COLO668 (cell line): ENCODE measurements around the gene TRAPPC10.

Experiments used
- DNase-seq: peaks from one replicate; lab custom pipeline; 2025; ENCODE audit not compliant: unreplicated experiment; lab: John Stamatoyannopoulos, UW

Gene TRAPPC10

GRCh38 chr21:44065428-44065827, 53.3 kb downstream of the TRAPPC10 start:
- DNase-seq: no peak

GRCh38 chr21:44066116-44066515, 54.0 kb downstream of the TRAPPC10 start:
- DNase-seq: no peak

- DNase-seq: no peak
These were observed 55.1 kb downstream of the TRAPPC10 start for GRCh38 chr21:44067011-44067839.

- DNase-seq: no peak
These were observed 58.3 kb downstream of the TRAPPC10 start for GRCh38 chr21:44070391-44070790.

GRCh38 chr21:44071359-44072104, 59.4 kb downstream of the TRAPPC10 start:
- no peak for DNase-seq

GRCh38 chr21:44072111-44072510, 60.0 kb downstream of the TRAPPC10 start:
- DNase-seq: no peak

- no peak for DNase-seq
These were observed 62.3 kb downstream of the TRAPPC10 start for GRCh38 chr21:44074315-44074958.

- DNase-seq: no peak
These were observed 64.2 kb downstream of the TRAPPC10 start for GRCh38 chr21:44076316-44076715.

GRCh38 chr21:44078411-44078981, 66.4 kb downstream of the TRAPPC10 start:
- DNase-seq: no peak

- DNase-seq: no peak
These were observed 67.3 kb downstream of the TRAPPC10 start for GRCh38 chr21:44079446-44079845.

GRCh38 chr21:44079846-44080245, 67.7 kb downstream of the TRAPPC10 start:
- DNase-seq: no peak

- no peak for DNase-seq
These were observed 70.7 kb downstream of the TRAPPC10 start for GRCh38 chr21:44082648-44083440.

- no peak for DNase-seq
These were observed 71.7 kb downstream of the TRAPPC10 start for GRCh38 chr21:44083631-44084291.

- no peak for DNase-seq
These were observed 72.6 kb downstream of the TRAPPC10 start for GRCh38 chr21:44084496-44085241.

GRCh38 chr21:44085491-44086321, 73.6 kb downstream of the TRAPPC10 start:
- DNase-seq: no peak

GRCh38 chr21:44086636-44087425, 74.7 kb downstream of the TRAPPC10 start:
- no peak for DNase-seq
